Measurements from ENCODE around the gene AP4M1. TPM values are rescaled to one million over a fixed set of nuclear protein-coding genes. Genes with fewer than 3 reads are reported as not detected.
A peak's percentile ranks its signal among the peaks of the same experiment; 100 is the strongest.

The AP4M1 gene
- total and polyA plus RNA-seq, 9 of the 15 experiments (the other 6 are each of a cell fraction or from before 2014, with no cell fraction given) = 1.3 to 30.9 (median 14.1) TPM

GRCh38 chr7:100157334-100158228 is 56.1 kb downstream of the AP4M1 start (continued):
- TF ChIP-seq CXXC5 (CRISPR knock-in tag; IDR thresholded peaks at IDR 0.05) (peak; percentile 47; the same call in 1 of the 2 replicates), POLR2AphosphoS2 (IDR thresholded peaks at IDR 0.05; ENCODE audit: low read length) (peak; percentile 53; the same call in 1 of the 2 replicates), FOXJ2 (tag; IDR thresholded peaks at IDR 0.05) (no peak), TEAD1 (CRISPR knock-in tag; IDR thresholded peaks at IDR 0.05) (peak in 1 of 2 experiments; percentile 86; a peak in 1 of 4 replicates), ZNF3 (CRISPR knock-in tag; IDR thresholded peaks at IDR 0.05) (no peak), POLR2G (IDR thresholded peaks at IDR 0.05; ENCODE audit: low read depth, low read length) (0 out of 2 replicates have a peak, but pooled peaks have one; percentile 18), CEBPB (tag; IDR thresholded peaks at IDR 0.05) (peak; percentile 77), ZBTB11 (CRISPR knock-in tag; IDR thresholded peaks at IDR 0.05) (0 out of 6 replicates have a peak, but pooled peaks of 1 of the 3 experiments have one; percentile 76), NEUROD1 (IDR thresholded peaks at IDR 0.05; ENCODE audit: borderline replicate concordance, low read depth, low read length, partially characterized antibody) (peak; percentile 39), FOXO4 (CRISPR knock-in tag; IDR thresholded peaks at IDR 0.05) (peak; percentile 72; the same call in 1 of the 2 replicates), POLR3A (IDR thresholded peaks at IDR 0.05; ENCODE audit: borderline replicate concordance, extremely low read depth, insufficient read depth, insufficient read length) (no peak), NFE2 (IDR thresholded peaks at IDR 0.05; ENCODE audit: low read depth) (no peak; the same call in none of the 2 replicates), NR3C1 (CRISPR knock-in tag; IDR thresholded peaks at IDR 0.05) (no peak), TFAP4 (CRISPR knock-in tag; IDR thresholded peaks at IDR 0.05; ENCODE audit: borderline replicate concordance) (peak; percentile 52), ZC3H4 (CRISPR knock-in tag; IDR thresholded peaks at IDR 0.05; ENCODE audit: borderline replicate concordance) (peak; percentile 6; the same call in 1 of the 2 replicates), PHF20 (IDR thresholded peaks at IDR 0.05; ENCODE audit: partially characterized antibody) (no peak), ELF1 (tag; IDR thresholded peaks at IDR 0.05) (no peak), SOX6 (IDR thresholded peaks at IDR 0.05) (peak; percentile 46; the same call in 1 of the 2 replicates), ZBTB12 (CRISPR knock-in tag; IDR thresholded peaks at IDR 0.05) (no peak)

Data from K562 (cell line).